ENCODE data around the gene EXOC6. TPM values are rescaled to one million over a fixed set of nuclear protein-coding genes. Genes with fewer than 3 reads are reported as not detected.
"Not testable (repeated sequence)": the region's sequence is repeated elsewhere in the genome, so short reads cannot be mapped to it uniquely, and the experiment has no call there.

EXOC6 gene
- total RNA-seq, 1 donor from 2014 or later: 17.2 TPM

DNA sequence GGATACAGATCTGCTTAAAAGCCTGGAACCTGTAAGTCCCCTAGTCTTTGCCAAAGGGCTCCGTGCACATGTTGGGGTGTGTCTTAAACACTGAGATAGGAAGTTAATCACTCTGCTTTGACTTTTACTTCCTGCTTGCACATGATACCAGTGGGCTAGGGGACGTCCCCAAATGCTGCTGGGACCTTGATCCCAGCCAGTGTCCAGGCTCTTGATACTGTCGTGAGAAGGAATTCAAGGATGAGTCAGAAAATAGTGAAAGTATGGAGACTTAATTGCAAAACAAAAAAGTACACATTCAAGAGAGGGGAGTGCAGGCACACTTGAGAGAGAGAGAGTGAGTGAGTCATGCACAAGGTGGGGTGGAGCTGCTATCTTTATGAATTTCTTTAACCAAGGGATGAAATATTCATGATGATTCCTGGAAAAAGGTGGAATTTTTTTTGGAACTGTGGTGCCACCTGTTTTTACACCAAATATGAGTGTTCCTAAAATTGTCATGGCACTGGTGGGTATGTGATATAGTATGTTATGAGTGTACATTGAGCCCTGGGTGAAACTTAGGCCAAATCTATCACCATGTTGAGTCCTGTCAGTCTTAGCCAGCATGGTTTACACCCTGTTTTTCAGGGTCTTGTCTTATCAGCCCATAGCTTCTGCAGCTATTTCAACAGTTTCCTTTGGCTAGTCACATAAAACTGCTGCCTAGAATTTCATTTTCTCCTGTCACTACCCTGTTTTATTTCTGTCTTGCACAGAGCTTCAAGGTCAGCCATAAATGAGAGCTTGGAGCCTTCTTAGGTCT is 123.9 kb downstream of the EXOC6 start:
- DNase-seq: no peak
- Histone ChIP-seq H3K9me3 (replicated peaks) (peaks cover 9% of the 10 kb centered on the region), H3K4me1 (no peaks in the 10 kb centered on the region), H3K36me3 (peaks cover 4% of the 10 kb centered on the region), H3K4me3 (no peak overlapping the region), H3K27me3 (ENCODE audit: low read depth) (no peaks in the 10 kb centered on the region), H3K27ac (replicated peaks) (no peak overlapping the region)
- intact Hi-C loops (cut with micrococcal nuclease): no loop called here
- TF ChIP-seq, protein P1, sequence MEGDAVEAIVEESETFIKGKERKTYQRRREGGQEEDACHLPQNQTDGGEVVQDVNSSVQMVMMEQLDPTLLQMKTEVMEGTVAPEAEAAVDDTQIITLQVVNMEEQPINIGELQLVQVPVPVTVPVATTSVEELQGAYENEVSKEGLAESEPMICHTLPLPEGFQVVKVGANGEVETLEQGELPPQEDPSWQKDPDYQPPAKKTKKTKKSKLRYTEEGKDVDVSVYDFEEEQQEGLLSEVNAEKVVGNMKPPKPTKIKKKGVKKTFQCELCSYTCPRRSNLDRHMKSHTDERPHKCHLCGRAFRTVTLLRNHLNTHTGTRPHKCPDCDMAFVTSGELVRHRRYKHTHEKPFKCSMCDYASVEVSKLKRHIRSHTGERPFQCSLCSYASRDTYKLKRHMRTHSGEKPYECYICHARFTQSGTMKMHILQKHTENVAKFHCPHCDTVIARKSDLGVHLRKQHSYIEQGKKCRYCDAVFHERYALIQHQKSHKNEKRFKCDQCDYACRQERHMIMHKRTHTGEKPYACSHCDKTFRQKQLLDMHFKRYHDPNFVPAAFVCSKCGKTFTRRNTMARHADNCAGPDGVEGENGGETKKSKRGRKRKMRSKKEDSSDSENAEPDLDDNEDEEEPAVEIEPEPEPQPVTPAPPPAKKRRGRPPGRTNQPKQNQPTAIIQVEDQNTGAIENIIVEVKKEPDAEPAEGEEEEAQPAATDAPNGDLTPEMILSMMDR (IDR thresholded peaks at IDR 0.05; ENCODE audit: borderline replicate concordance): no peak

DNA sequence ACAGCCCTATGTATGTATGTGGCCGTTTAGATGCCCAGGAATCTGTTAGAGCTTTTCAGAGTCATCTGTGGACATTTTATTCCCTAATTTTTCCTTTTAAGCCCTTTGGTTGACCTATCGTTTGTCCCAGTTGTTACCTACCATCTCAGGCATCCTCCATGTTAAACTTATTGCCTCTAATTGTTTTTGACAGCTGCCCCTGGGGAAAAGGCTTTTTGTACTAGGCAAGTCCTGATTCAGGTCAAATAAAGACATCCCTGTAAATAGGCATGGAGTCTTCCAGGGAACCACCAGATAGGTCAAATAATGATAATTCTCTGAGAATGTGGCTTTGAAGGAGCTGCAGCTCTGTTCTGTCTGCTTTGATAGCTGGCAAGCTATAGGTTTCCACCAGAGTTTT is 124.6 kb downstream of the EXOC6 start:
- Histone ChIP-seq H3K9me3 (replicated peaks) (peaks cover 9% of the 10 kb centered on the region), H3K27me3 (ENCODE audit: low read depth) (no peaks in the 10 kb centered on the region), H3K27ac (replicated peaks) (no peak overlapping the region), H3K4me3 (no peak overlapping the region), H3K36me3 (peaks cover 4% of the 10 kb centered on the region), H3K4me1 (no peaks in the 10 kb centered on the region)
- intact Hi-C loops (cut with micrococcal nuclease): no loop called here
- TF ChIP-seq, protein P1 (IDR thresholded peaks at IDR 0.05; ENCODE audit: borderline replicate concordance): no peak
- no peak for DNase-seq

DNA sequence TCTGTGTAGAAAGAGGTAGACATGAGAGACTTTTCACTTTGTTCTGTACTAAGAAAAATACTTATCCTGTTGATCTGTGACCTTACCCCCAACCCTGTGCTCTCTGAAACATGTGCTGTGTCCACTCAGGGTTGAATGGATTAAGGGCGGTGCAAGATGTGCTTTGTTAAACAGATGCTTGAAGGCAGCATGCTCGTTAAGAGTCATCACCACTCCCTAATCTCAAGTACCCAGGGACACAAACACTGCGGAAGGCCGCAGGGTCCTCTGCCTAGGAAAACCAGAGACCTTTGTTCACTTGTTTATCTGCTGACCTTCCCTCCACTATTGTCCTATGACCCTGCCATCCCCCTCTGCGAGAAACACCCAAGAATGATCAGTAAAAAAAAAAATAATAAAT is 128.0 kb downstream of the EXOC6 start:
- H3K27me3 ChIP-seq (ENCODE audit: low read depth); H3K4me1 ChIP-seq; H3K4me3 ChIP-seq; H3K27ac ChIP-seq (replicated peaks); intact Hi-C loops (cut with micrococcal nuclease); DNase-seq; H3K9me3 ChIP-seq (replicated peaks); H3K36me3 ChIP-seq: not testable (repeated sequence)

DNA sequence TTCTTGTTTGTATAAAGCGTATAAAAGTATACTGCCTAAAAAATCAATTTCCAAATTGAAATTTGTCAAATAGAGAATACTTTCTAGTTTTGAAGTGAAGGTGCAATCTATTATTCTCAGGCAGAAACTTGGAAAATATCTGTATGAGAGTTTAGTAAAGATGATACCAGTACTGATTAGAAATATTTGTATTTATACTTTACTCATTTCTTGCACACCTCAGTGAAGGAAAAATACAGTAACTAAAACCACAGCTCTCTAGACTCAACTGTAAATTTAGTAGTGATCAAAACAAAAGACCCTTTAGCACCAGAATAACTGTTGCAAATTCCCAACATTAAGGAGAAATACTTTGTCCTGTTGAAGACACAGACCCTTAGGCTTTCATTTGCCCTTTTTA is 140.9 kb downstream of the EXOC6 start:
- Histone ChIP-seq H3K27ac (replicated peaks) (no peak overlapping the region), H3K4me1 (no peaks in the 10 kb centered on the region), H3K9me3 (replicated peaks) (no peaks in the 10 kb centered on the region), H3K27me3 (ENCODE audit: low read depth) (no peaks in the 10 kb centered on the region), H3K4me3 (no peak overlapping the region), H3K36me3 (no peaks in the 10 kb centered on the region)
- TF ChIP-seq, protein P1 (IDR thresholded peaks at IDR 0.05; ENCODE audit: borderline replicate concordance): no peak
- no peak for DNase-seq
- intact Hi-C loops (cut with micrococcal nuclease): no loop called here

DNA sequence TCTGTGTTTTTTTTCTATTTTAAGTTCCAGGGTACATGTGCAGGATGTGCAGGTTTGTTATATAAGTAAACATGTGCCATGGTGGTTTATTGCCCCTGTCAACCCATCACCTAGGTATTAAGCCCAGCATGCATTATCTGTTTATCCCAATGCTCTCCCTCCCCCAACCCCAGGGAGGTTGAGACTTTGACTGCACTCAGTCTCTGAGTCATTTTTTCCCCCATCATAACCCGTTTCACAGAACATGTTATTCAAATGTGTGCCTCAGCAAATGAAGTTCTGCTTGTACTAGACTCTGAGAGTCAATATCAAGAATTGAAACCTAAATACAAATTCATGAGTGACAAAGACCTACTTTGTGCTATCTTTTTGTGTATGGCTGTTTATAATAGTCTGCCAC is 142.3 kb downstream of the EXOC6 start:
- Histone ChIP-seq H3K27ac (replicated peaks) (no peak overlapping the region), H3K9me3 (replicated peaks) (no peaks in the 10 kb centered on the region), H3K27me3 (ENCODE audit: low read depth) (no peaks in the 10 kb centered on the region), H3K4me3 (no peak overlapping the region), H3K36me3 (no peaks in the 10 kb centered on the region), H3K4me1 (no peaks in the 10 kb centered on the region)
- TF ChIP-seq, protein P1 (IDR thresholded peaks at IDR 0.05; ENCODE audit: borderline replicate concordance): no peak
- no peak for DNase-seq
- intact Hi-C loops (cut with micrococcal nuclease): no loop called here

DNA sequence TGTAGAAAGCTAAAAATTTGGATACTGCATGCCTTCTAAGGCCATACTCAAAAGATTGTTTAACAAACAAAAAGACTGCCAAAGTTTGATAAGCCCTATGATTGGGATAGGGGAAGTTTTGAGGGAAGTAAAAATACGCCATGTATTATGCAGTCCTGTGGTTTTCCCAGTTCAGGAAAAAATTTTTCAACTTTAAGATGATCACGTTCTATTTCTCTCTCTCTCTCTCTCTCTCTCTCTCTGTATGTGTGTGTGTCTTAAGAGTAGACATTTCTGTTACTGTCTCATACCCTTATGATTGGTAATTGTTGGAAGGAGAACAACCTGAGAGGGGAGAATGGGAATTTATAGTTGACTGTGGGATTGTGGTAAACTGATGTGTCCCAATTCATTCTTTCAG is 143.2 kb downstream of the EXOC6 start:
- TF ChIP-seq, protein P1 (IDR thresholded peaks at IDR 0.05; ENCODE audit: borderline replicate concordance): no peak
- Histone ChIP-seq H3K4me3 (no peak overlapping the region), H3K9me3 (replicated peaks) (no peaks in the 10 kb centered on the region), H3K27me3 (ENCODE audit: low read depth) (no peaks in the 10 kb centered on the region), H3K27ac (replicated peaks) (no peak overlapping the region), H3K36me3 (no peaks in the 10 kb centered on the region), H3K4me1 (no peaks in the 10 kb centered on the region)
- intact Hi-C loops (cut with micrococcal nuclease): no loop called here
- no peak for DNase-seq

Data from left ventricle myocardium inferior (tissue), 1 donor.